HUES48 (cell line): ENCODE results near the gene CWF19L2.

Experiments
- H3K27ac ChIP-seq: one replicate; pipeline ENCODE4 v1.7.0; 2013; ENCODE audit warnings: low read depth, low read length, inconsistent platforms
- H3K27me3 ChIP-seq: 2 replicates; pipeline ENCODE4 v1.6.1; 2013; ENCODE audit warnings: mild to moderate bottlenecking, low read length; ENCODE audit not compliant: control insufficient read depth, insufficient read depth
- H3K36me3 ChIP-seq: 2 replicates; pipeline ENCODE4 v1.6.1; 2013; ENCODE audit warnings: low read length; ENCODE audit not compliant: control insufficient read depth, insufficient read depth
- H3K4me1 ChIP-seq: 2 replicates; pipeline ENCODE4 v1.6.1; 2013; ENCODE audit warnings: mild to moderate bottlenecking, low read length; ENCODE audit not compliant: control insufficient read depth, insufficient read depth
- H3K4me3 ChIP-seq: 2 replicates; pipeline ENCODE4 v1.5.1; 2013; ENCODE audit warnings: mild to moderate bottlenecking, low read depth, low read length
- H3K9ac ChIP-seq: 2 replicates; pipeline ENCODE4 v1.6.1; 2013; ENCODE audit warnings: mild to moderate bottlenecking, low read depth, low read length, moderate library complexity
- H3K9me3 ChIP-seq: 2 replicates; pipeline ENCODE4 v1.6.1; 2013; ENCODE audit warnings: low read length; ENCODE audit not compliant: control insufficient read depth, insufficient read depth

Gene CWF19L2

GRCh38 chr11:107385361-107385981 is 72.2 kb downstream of the CWF19L2 start:
- Histone ChIP-seq H3K4me3 (no peak overlapping the region), H3K4me1 (no peaks in the 10 kb centered on the region), H3K27me3 (no peaks in the 10 kb centered on the region), H3K9ac (no peak overlapping the region), H3K27ac (no peak overlapping the region), H3K9me3 (no peaks in the 10 kb centered on the region), H3K36me3 (peaks cover 12% of the 10 kb centered on the region)

GRCh38 chr11:107384144-107384852 is 73.3 kb downstream of the CWF19L2 start:
- Histone ChIP-seq H3K9ac (no peak overlapping the region), H3K4me1 (no peaks in the 10 kb centered on the region), H3K27me3 (no peaks in the 10 kb centered on the region), H3K36me3 (no peaks in the 10 kb centered on the region), H3K27ac (no peak overlapping the region), H3K9me3 (no peaks in the 10 kb centered on the region), H3K4me3 (no peak overlapping the region)

GRCh38 chr11:107372439-107372838 is 85.2 kb downstream of the CWF19L2 start:
- Histone ChIP-seq H3K4me3 (no peak overlapping the region), H3K4me1 (no peaks in the 10 kb centered on the region), H3K27me3 (no peaks in the 10 kb centered on the region), H3K27ac (no peak overlapping the region), H3K9me3 (no peaks in the 10 kb centered on the region), H3K9ac (no peak overlapping the region), H3K36me3 (no peaks in the 10 kb centered on the region)

GRCh38 chr11:107370390-107370789 is 87.2 kb downstream of the CWF19L2 start:
- Histone ChIP-seq H3K4me1 (no peaks in the 10 kb centered on the region), H3K9me3 (no peaks in the 10 kb centered on the region), H3K36me3 (no peaks in the 10 kb centered on the region), H3K4me3 (no peak overlapping the region), H3K9ac (no peak overlapping the region), H3K27me3 (no peaks in the 10 kb centered on the region), H3K27ac (no peak overlapping the region)

- no peaks in the 10 kb centered on the region for H3K9me3 ChIP-seq
- no peak overlapping the region for H3K9ac ChIP-seq
- no peaks in the 10 kb centered on the region for H3K27me3 ChIP-seq
- no peak overlapping the region for H3K4me3 ChIP-seq
- H3K4me1 ChIP-seq = no peaks in the 10 kb centered on the region
- H3K27ac ChIP-seq = no peak overlapping the region
- no peaks in the 10 kb centered on the region for H3K36me3 ChIP-seq
These were observed 97.9 kb downstream of the CWF19L2 start for GRCh38 chr11:107359701-107360100.

GRCh38 chr11:107357877-107358276 is 99.7 kb downstream of the CWF19L2 start:
- Histone ChIP-seq H3K9ac (no peak overlapping the region), H3K9me3 (no peaks in the 10 kb centered on the region), H3K27me3 (no peaks in the 10 kb centered on the region), H3K27ac (no peak overlapping the region), H3K4me3 (no peak overlapping the region), H3K4me1 (no peaks in the 10 kb centered on the region), H3K36me3 (no peaks in the 10 kb centered on the region)

- H3K27ac ChIP-seq = no peak overlapping the region
- H3K36me3 ChIP-seq = 0 out of 2 replicates have a peak, but pooled peaks cover 5% of the 10 kb centered on the region
- no peaks in the 10 kb centered on the region for H3K4me1 ChIP-seq
- H3K4me3 ChIP-seq = no peak overlapping the region
- H3K9me3 ChIP-seq = no peaks in the 10 kb centered on the region
- no peak overlapping the region for H3K9ac ChIP-seq
- no peaks in the 10 kb centered on the region for H3K27me3 ChIP-seq
These were observed 102.8 kb downstream of the CWF19L2 start for GRCh38 chr11:107354780-107355179.

GRCh38 chr11:107337917-107338316 is 119.7 kb downstream of the CWF19L2 start:
- H3K27ac ChIP-seq = no peak overlapping the region
- H3K9ac ChIP-seq = no peak overlapping the region
- no peaks in the 10 kb centered on the region for H3K9me3 ChIP-seq
- no peaks in the 10 kb centered on the region for H3K27me3 ChIP-seq
- peaks cover 5% of the 10 kb centered on the region; the same call in 1 of the 2 replicates for H3K36me3 ChIP-seq
- H3K4me3 ChIP-seq = no peak overlapping the region
- H3K4me1 ChIP-seq = no peaks in the 10 kb centered on the region

GRCh38 chr11:107331728-107332127 is 125.9 kb downstream of the CWF19L2 start:
- peaks cover 23% of the 10 kb centered on the region for H3K36me3 ChIP-seq
- H3K9me3 ChIP-seq = no peaks in the 10 kb centered on the region
- no peak overlapping the region for H3K4me3 ChIP-seq
- H3K9ac ChIP-seq = no peak overlapping the region
- no peaks in the 10 kb centered on the region for H3K27me3 ChIP-seq
- H3K27ac ChIP-seq = no peak overlapping the region
- no peaks in the 10 kb centered on the region for H3K4me1 ChIP-seq

GRCh38 chr11:107329164-107329563 is 128.5 kb downstream of the CWF19L2 start:
- H3K9ac ChIP-seq = no peak overlapping the region
- peaks cover 31% of the 10 kb centered on the region for H3K36me3 ChIP-seq
- H3K9me3 ChIP-seq = no peaks in the 10 kb centered on the region
- H3K27me3 ChIP-seq = no peaks in the 10 kb centered on the region
- H3K4me3 ChIP-seq = no peak overlapping the region
- H3K27ac ChIP-seq = no peak overlapping the region
- H3K4me1 ChIP-seq = no peaks in the 10 kb centered on the region

GRCh38 chr11:107316426-107316825 is 141.2 kb downstream of the CWF19L2 start:
- Histone ChIP-seq H3K36me3 (no peaks in the 10 kb centered on the region), H3K27ac (no peak overlapping the region), H3K27me3 (no peaks in the 10 kb centered on the region), H3K4me3 (no peak overlapping the region), H3K4me1 (no peaks in the 10 kb centered on the region), H3K9me3 (peaks cover 11% of the 10 kb centered on the region), H3K9ac (no peak overlapping the region)
